GM20000 (cell line): ENCODE measurements around the gene EVI5.
"Not testable (repeated sequence)": the region's sequence is repeated elsewhere in the genome, so short reads cannot be mapped to it uniquely, and the experiment has no call there.

Experiments used
- DNase-seq: peaks from one replicate; pipeline ENCODE4 v3.0.0; 2012; ENCODE audit warnings: low spot score
- TF ChIP-seq, protein P1 (sequence below): IDR thresholded peaks from 2 replicates; pipeline ENCODE4 v1.5.1; 2012; ENCODE audit warnings: mild to moderate bottlenecking, control low read depth; ENCODE audit errors: extremely low read depth, missing control alignments

Gene EVI5

DNA sequence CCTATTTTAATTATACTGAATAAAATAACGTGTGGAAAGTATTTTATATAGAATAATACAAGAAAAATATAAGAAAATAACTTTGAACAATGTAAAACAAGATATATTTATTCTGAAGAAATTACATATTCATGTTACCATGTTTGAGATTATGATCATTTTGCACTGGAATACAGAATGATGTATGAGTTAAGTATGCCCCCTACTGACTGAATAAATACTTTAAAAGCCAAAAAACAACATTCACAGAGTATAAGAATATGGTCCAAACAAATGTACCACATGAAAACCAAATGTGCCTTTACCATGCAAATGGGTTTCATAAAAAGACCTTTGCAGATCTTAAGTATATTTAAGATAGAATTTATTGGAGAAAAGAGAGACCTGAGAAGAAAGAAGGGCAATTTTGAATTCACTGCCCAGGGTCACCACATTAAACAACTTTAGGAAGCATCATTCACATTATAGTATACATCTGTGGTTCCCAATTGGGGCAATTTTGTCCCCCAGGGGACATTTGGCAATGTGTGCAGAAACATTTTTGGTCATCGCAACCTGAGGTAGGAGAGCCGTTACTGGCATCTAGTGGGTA is 161.6 kb downstream of the EVI5 start:
- peak; percentile 13 for DNase-seq
- TF ChIP-seq, protein P1, sequence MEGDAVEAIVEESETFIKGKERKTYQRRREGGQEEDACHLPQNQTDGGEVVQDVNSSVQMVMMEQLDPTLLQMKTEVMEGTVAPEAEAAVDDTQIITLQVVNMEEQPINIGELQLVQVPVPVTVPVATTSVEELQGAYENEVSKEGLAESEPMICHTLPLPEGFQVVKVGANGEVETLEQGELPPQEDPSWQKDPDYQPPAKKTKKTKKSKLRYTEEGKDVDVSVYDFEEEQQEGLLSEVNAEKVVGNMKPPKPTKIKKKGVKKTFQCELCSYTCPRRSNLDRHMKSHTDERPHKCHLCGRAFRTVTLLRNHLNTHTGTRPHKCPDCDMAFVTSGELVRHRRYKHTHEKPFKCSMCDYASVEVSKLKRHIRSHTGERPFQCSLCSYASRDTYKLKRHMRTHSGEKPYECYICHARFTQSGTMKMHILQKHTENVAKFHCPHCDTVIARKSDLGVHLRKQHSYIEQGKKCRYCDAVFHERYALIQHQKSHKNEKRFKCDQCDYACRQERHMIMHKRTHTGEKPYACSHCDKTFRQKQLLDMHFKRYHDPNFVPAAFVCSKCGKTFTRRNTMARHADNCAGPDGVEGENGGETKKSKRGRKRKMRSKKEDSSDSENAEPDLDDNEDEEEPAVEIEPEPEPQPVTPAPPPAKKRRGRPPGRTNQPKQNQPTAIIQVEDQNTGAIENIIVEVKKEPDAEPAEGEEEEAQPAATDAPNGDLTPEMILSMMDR = no peak

DNA sequence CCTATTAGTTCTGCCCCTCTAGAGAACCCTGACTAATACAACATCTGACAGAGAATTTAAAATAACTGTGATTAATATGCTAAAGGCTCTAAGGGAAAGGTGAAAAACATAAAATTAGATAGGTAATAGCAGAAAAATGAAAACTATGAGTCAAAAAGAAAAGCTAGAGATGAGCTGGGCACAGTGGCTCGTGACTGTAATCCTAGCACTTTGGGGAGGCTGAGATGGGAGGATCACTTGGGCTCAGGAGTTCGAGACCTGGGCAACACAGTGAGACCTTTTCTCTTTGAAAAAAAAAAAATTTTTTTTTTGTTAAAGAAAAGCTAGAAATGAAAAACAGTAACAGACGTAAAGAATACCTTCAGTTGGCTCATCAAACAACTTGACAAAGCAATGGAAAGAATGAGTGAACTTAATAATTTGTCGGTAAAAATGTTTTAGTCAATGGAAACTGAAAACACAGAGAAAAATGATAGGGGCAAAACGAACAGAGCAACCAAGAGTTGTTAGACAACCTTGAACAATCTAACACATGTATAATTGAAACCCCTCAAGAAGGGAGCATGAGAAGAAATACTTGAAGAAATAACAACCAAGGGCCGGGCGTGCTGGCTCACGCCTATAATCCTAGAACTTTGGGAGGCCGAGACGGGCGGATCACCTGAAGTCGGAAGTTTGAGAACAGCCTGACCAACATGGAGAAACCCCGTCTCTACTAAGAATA is 165.3 kb downstream of the EVI5 start:
- TF ChIP-seq, protein P1 = no peak
- no peak for DNase-seq

DNA sequence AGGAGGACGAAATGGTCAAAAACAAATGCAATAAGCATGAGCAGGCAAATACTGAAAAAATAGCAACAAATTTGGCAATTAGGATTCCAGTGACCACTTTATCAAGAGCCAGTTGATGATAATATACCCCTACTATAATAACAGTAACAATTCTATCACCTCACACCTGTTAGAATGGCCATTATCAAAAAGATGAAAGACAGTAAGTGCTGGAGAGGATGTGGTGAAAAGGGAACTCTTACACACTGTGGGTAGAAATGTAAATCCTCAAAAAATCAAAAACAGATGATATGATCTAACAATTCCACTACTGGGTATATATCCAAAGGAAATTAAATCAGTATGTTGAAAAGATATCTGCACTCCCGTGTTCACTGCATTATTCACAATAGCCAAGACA is 183.9 kb downstream of the EVI5 start:
- DNase-seq = no peak
- TF ChIP-seq, protein P1 = no peak

DNA sequence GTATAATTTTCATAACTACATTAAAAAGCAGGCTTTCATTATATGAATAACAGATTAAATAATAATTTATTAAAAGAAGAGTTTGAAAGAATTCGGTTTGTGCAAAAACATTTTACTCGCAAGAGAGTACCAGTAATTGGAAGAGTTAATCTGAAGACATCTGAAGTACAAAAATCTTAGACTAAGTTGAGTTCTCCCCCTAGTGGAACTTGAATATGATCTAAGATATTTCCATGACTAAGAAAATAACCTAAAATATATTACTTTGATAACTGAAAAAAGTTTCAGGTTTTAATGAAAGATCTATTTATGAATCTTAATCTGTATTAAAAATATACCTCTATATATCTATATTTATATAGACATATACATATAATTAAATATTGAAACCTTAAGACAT is 185.7 kb downstream of the EVI5 start:
- peak; percentile 29 for DNase-seq
- TF ChIP-seq, protein P1 = peak; percentile 37

DNA sequence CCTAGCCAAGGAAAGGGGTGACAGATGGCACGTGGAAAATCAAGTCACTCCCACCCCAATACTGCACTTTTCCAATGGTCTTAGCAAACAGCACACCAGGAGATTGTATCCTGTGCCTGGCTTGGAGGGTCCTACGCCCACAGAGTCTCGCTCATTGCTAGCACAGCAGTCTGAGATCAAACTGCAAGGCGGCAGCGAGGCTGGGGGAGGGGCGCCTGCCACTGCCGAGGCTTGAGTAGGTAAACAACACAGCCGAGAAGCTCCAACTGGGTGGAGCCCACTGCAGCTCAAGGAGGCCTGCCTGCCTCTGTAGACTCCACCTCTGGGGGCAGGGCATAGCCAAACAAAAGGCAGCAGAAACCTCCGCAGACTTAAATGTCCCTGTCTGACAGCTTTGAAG is 195.5 kb downstream of the EVI5 start:
- not testable (repeated sequence) for DNase-seq

DNA sequence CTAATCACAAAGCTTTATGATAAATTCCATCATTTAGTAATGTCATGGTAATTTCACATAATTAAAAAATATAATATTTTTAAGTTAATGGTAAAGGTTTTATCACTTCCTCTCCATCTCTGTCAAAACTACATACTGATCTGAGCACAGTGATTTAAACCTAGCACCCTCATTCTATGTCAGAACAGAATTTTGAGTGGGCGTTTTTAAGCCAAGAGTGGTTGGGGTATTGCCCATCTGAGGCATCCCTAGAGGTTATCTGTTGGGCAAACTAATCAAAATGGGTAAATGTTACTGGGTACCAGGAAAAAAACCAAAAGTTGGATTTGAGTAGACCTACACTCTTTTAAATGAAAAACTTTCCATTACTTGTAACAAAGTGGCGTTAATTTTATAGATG is 197.5 kb downstream of the EVI5 start:
- DNase-seq = peak; percentile 26
- TF ChIP-seq, protein P1 = no peak

DNA sequence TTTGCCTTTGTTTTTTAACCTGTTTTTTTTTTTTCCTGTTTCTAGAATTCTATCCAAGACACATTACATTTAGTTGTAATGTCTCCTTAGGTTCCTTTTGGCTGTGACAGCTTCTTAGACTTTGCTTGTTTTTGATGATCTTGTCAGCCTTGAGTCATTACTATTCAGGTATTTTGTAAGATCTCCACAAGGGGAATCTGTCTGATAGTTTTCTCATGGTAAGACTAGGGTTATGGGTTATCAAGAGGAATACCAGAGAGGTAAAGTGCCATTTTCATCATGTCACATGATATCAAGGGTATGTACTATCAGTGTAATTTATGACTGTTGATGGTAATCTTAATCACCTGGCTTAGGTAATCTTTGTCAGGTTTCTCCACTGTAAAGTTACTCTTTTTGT is 199.1 kb downstream of the EVI5 start:
- no peak for DNase-seq
- TF ChIP-seq, protein P1 = no peak

DNA sequence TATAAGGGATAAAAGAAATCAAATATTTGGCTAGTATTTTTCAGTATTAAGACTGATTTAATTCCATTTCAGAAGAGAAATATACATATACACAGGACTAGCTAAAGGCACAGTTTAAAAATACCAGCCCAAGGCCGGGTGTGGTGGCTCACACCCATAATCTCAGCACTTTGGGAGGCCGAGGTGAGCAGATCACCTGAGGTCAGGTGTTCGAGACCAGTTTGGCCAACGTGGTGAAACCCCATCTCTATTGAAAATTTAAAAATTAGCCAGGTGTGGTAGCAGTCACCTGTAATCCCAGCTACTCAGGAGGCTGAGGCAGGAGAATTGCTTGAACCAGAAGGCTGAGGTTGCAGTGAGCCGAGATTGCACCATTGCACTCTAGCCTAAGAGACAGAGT is 200.1 kb downstream of the EVI5 start:
- not testable (repeated sequence) for DNase-seq
